GM18498 (cell line): ENCODE results near the gene ZBTB25.

Experiments used
- ATAC-seq: cut with Tn5 transposase; IDR thresholded peaks from one replicate; pipeline ENCODE4 v1.9.1; 2021; ENCODE audit warnings: mild to moderate bottlenecking, moderate library complexity; ENCODE audit not compliant: unreplicated experiment

The ZBTB25 gene

DNA sequence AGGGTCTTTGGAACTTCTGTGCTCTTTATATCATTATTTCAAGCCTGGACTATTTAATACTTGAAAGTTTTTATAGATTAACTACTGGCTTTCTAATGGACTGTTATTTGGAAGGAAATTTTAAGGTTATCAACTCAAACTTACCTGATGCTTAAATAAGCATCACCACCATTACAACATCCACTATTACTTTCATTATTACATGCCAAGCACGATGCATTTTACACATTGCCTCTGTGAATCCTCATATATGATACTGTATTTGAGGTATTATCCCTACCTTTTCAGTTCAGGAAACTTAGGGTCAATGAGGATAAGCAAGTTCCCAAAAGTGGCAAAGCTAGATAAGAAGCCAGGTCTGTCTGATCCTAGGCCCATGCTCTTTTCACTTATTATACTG, 13.3 kb upstream of the ZBTB25 start:
- no peak for ATAC-seq

DNA sequence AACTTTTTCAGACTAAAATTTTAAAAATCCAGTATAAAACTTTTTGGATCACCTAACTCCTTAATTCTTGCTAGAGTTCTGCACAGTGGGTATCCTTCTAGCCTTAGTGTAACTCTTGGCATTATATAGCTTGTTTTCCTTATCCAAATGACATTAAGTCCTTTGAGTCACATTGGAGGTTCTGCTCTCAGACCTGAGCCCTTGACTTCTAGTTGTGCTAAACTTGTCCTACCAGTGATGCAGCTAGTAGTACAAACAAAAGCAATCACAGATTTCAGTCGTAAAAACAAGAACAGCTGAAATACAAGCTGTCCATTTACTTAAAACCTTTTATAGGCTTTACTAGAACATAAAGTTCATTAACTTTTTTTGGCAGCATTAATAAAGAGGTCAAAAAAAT, 11.4 kb upstream of the ZBTB25 start:
- ATAC-seq, result no peak

DNA sequence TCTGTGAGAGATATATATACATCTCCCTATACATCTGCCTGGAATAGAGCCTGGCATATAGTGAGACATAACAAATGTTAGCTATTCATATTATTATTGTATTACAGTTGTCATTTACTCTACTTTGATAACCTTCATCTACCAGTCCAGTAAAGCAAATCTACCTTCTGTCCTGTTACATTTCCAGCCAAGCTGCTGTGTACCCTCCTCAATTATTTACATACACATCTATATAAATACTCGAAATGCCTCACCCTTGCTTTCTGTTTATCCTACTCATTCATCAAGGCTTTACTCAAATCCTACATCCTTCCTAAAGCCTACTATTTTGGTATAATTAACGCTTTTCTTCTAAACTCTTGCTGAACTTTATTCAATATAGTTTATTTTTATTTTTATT, 9.6 kb upstream of the ZBTB25 start:
- ATAC-seq, result no peak

DNA sequence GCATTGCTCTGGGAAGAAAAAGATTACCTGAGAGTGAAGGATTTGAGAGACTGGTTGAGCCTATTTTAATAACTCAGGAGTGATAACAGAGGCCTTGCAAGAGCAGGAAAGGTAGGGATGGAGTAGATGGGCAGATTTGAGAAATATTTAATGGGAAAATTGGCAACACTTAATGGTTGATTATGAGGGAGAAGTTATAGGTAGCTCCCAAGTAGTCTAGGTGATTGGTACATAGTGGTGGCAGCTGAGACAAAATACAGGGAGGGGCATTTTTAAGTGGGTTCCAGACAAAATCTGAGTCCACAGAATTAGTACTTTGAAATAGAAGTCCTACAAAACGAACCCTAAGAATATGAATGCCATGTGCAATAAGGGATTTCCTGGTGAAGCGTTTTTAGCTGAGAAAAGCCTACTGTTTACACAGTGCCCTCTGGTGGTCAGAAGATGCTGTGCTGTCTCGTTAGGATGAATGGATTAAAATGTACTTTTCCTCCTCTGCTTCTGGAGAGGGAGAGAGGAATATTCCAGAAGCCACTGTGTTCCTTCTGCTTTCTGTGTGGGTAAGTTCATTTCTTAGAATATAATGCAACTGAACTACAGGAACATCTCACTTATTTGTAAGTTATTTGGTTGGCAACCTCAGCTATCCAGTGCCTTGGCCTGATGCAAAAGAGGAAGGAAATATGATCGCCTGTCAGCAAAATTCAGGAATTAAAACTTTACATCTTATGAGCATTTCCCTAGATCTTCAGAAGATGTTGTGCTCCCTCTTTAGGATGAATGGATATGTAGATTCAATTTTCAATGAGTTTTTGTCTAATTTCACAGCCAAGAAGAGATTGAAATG, 7.4 kb upstream of the ZBTB25 start:
- ATAC-seq, result peak; percentile 39

DNA sequence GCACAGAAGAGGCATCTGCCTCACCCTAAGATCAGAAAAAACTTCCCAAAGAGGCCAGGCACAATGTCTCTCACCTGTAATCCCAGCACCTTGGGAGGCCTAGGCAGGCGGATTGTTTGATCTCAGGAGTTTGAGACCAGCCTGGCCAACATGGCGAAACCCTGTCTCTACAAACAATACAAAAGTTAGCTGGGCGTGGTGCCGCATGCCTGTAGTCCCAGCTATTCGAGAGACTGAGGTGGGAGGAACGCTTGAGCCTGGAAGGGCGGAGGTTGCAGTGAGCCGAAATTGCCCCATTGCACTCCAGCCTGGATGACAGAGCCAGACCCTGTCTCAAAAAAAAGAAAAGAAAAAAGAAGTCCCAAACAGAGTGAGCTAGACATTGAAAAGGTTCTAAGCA, 5.4 kb upstream of the ZBTB25 start:
- ATAC-seq, result no peak

DNA sequence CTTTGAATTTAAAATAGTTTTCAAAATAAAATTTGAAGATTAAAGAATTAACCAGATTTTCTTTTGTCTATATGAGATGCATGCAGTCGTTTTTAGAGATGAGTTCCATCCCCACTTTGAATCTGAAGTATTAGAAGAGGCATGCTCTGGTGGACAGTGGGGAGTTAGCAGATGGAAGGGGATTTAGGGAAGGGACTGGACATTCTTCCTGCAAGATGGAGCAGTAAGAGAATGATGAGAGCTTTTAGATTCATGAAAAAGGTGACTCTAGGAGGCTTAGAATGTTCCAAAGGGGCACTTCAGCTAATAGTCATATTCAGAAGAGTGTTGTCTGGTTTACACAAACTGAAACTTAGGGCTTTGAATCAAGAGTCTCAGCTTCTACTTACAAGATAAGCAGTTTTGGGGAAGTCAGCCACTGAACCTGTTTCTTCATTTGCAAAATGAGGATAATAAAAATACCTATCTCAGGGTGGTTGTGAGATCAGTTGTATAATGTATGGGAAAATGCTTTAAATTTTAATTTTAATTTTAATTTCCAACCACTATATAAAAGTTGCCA, 4.7 kb upstream of the ZBTB25 start:
- ATAC-seq, result no peak

DNA sequence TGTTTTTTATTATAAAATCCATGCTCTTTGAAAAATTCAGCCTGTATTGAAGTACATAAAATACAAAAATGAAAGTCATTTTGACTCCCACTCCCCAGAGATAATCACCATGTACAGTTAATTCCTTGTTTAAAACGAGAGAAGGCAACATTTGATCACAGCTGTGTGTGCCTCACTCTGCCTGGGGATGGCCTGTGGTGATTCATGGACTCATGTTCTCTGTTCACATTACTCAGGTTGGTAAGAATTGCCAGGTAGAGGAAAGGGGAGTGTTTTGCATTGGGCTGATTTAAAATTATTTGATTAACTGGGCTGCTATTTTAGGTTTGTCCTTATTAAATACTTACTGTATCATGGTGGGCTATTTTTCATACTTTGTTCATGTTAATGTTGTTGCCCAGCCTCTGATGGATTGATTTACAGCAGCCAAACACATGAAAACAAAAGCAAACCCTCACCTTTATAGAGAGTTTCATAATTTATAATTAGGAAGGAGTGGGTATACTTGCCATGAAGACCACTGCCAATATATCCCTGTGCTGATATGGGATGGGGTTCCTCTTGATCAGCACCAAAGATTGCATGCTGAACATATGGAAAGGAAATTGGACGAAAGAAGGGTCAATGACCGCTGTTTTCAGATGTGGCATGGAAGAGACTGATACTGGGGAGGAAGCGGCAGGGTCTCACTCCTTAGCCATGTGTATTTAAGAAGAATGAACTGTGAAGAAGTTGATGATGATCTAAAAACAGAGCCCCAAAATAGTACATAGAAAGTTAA, 3.9 kb upstream of the ZBTB25 start:
- ATAC-seq, result no peak

DNA sequence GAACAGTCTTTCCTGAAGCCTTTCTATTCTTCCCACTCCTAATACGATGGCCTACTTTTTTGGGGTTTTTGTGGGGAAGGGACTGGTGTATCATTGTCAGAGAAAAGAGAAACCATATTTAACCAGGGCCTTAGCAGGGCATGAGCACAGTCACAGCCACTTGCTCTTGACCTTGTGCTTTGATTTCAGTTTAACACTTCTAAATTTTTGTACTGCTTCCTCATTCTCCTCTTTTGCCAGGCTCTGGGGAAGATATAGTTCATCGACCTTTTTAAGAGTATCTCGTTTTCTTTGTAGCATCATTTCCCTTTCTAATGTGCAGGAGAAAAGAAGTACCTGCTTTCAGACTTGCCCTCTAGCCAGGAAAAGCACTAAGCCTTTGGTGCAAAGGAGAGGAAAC, 3.1 kb upstream of the ZBTB25 start:
- ATAC-seq, result no peak

DNA sequence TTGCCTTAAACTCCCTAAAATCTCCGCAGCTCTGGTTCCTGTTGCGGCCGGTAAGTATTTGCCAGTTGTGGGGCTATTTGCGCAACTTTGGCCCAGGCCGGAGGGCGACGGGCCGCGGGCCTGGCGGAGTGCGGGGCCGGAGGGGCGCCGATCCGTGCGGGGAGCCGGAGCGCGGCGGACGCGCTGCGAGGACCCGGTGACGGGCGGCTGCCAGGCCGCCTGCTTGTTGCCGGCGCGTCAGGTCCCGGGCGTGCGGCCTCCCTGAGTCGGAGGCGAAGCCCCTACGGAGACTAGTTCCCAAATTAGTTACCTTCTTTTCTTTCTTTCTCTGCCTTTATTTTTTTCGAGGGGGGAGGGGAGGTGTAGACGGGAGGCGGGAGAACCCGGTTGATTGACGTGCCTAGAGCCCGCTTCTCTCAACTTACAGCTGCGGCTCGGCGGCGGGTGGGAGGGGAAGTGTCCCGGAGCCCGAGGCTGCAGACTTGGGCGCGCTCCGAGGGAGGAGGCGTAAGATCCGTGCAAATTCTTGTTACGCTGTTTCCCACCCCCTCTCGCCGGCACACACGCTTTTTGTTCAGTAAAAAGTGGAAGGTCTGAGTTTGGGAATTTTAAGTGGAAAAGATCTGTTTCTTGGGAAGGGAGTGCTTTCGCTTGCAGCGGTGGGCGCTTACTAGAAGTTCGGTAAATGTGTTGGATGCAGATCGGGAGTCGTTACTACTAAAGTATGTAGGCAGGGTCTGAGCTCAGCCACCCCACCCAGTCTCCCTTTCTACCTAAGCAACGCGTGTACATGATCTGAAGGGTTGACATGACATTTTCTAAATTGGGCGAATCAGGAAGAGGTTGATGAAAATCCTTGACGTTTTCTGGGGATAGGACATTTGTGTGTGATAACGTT, 1.5 kb upstream of the ZBTB25 start:
- ATAC-seq, result peak; percentile 36

DNA sequence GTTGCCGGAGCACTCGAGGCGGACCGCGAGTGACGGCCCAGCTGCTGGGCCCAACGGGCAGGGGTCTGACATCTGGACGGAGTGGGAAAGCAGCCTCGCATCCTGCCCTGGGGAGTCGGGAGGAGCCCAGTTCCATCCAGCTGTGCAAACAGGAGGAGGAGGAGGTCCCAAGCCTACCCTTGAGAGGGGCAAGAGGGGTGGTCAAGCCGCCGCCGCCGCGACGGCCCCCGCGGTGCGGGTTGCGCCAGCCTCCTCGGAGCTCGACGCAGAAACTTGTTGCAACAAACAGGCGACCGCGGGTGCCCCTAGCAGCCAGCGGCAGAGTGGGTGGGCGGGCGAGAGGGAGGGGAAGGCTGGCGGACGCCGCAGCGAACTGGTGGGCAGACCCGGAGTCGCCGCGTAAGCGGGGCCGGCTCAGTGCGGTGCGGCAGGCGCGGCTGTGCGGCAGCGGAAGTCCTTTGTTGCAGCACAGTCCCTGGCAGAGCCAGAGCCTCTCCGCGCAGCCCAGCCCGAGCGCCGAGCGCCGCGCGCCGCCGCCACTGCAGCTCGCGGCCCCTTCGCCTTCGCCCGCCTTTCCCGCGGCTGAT, 765 bp upstream of the ZBTB25 start, which contains the start of gene ZBTB1:
Gene ZBTB1, plus strand, starts transcription at position 461 of the 587 bp plus-strand sequence. CDS start 16,735 bp downstream, outside the sequence.
- ATAC-seq, result peak; percentile 33

DNA sequence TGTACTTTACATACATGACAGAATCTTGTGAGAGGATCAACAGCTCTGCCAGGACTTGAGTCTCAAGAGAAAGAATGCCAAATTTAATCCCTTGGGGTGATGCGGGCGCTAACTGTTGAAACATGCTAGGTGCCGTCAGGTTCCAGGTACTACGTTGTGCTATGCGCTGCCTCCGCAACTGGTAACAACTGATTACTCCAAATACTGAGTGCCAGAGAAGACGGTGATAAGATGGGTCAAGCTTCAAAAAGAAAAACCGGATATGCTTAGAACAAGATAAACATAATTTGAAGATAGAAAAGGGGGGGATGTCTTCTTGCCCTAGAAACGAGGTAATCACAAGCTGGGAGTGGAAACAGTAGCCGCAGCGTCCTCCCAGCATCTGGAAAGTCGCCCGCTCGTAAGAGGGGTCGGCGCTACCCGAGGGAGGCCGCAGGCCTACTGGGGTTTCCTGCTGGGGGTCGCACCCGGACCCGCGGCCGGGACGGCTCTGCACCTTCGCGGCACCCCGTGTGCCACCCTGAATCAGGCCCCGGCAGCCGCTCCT, 678 bp downstream of the ZBTB25 start:
- ATAC-seq, result no peak

DNA sequence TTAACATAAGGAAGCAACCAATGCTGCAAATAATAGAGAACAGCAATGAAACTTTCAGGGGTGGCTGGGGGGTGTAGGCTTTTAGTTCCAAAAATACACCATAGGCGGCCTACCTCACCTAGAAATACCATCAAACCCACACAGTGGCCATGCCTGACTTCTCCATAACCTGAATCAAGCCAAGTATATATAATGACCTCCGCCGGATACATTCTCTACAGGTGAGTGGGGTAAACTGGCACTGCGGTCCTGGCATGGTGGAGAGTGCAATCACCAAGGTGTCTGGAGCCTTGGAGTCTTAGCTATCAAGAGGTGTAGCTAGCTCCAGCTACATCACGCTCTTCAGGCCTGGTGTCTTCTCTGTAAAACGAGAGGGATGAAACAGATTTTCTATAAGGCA, 1.2 kb downstream of the ZBTB25 start:
- no peak for ATAC-seq

DNA sequence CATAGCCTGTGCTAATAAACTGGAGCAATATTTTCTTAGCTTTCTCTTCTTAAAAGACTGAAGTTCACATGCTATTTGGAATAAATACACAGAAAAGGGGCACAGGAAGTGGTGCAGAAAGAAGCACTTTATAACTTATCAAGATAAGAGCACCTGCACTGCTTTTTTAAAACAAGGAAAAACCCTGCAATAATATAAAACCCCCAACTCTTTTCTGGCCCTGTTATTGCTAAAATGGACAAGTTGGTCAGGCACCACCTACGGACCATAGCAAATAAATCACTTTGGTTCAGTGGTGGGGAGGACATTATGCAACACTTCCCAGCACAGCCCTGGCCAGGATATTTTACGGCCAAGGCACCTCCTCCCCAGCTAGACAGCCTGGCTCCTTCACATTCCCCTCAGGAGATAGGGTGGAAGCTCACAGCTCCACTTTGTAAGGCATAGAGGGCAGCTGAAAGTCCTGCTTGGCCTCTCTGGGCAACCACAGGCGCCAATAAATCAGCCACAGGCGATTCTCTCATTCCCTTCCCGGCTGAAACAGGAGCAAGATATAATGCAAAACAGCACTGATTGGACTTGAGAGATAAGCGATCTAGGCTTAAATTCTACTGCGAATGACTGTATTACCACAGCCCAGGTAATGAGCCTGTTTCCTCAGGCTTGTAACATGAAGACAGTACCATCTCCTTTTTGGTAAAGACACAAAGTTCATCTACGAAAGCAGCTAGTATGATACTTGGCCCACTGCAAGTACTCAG, 2.0 kb downstream of the ZBTB25 start:
- no peak for ATAC-seq

DNA sequence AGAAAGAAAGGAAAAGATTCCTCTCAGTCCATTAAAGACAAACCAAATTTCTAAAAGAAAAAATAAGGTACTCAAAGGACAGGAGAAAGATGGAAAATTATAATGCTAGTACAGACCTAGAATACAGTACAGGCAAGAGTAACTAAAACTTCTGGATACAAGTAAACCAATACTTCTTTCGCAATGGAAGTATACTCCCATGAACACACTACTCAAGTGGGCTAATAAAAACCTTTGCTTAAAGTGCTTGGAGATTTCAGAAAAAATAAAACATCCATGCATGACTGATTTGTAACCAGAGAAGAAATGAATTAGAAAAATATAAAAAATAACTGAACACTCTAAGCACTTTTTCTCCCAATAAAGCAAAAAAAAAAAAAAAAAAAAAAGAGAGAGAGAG, 3.5 kb downstream of the ZBTB25 start:
- ATAC-seq, result no peak

DNA sequence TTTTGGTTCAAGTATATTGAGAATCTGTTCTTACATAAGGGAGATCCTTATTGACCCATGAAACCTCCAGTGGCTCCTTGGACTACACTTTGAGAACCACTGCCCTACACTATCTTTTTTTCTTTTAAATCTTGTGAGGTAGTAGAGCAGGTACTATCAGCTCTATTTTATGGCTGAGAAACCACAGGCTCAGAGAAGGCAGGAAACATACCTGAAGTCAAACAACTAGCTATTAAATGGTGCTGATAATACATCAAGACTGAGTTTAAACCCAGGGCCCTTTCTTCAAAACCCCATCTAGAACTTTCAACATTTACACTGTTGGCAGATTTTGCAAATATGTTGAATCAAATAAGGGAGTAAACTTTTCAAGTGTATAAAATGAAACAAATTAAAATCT, 6.9 kb downstream of the ZBTB25 start:
- ATAC-seq, result no peak

DNA sequence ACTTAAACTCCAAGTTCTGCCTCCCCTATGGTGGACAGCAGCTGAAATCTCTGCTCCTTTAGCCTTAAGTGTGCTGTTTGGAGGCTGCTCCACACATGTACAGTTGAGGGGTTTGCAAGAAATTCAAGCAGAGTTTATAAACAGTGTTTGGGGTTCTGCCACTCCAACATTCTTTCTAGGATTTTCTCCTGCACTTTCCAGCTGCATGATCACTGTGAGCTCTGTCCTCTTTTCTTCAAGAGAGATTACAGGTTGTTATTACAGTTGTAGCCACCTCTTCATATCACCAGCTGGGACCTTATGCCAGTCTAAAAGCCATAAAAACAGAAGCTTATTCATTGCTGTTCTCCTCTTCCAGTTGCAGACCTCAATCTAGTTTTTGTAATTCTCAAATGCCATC, 8.4 kb downstream of the ZBTB25 start:
- ATAC-seq, result no peak

DNA sequence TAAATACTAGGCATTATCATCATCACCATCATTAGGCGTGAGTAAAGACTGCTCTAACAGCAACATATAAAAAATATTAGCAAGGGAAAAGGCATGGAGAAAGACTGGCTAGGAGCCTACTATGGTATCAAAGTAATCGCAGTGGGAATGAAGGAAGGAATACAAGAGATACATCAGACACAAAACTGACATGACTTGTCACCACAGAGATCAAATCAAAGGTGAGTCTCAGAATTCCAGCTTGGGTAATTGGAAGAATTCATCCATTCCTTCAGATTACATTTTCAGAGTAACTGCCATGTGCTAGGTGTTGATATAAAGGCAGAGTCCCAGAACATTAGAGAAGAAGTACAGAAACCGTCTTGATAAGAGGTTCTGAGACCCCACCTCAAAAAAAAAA, 10.2 kb downstream of the ZBTB25 start:
- ATAC-seq, result no peak

DNA sequence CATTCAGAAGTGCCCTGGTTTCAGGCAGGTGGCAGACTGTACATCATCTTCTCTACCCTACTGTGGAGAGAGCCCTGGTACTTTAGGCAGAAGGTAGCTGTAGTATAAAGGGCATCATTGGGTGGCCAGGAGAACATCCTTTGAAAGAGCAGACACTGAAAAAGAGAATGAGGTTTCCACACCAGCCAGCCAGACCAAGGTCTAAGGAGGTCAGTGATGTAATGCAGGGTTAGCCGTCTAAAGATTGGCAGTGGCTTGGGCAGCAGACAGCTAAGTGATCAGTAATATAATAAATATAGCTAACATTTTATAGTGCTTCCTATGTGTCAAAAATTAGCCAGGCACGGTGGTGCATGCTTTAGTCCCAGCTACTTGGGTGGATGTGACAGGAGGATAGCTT, 12.0 kb downstream of the ZBTB25 start:
- no peak for ATAC-seq

DNA sequence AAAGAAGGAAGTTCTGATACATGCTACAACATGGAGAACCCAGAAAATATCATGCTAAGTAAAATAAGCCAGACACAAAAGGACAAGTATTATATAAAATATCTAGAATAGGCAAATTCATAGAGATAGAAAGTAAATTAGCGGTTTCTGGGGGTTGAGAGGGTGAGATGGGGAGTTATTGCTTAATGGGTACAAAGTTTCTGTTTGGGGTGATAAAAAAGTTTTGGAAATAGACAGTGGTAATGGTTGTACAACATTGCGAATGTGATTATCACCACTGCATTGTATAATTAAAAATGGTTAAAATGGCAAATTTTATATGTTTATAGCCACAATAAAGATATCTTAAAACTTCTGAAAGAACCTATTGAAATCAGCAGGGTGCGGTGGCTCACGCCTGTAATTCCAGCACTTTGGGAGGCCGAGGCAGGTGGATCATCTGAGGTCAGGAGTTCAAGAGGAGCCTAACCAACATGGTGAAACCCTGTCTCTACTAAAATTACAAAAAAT, 15.0 kb downstream of the ZBTB25 start:
- no peak for ATAC-seq
